A673 (cell line): ENCODE results near the gene NAIF1. TPM values are rescaled to one million over a fixed set of nuclear protein-coding genes. Genes with fewer than 3 reads are reported as not detected.

Experiments used
- BruUV-seq: library from RNA; stranded (reverse); fragments of 400-500 nt; replicated peaks from 2 replicates; lab custom pipeline; 2021; lab: Mats Ljungman, UMichigan
- CTCF ChIA-PET: fragments of 300-600 bp; sonication (Branson Sonifier 250); formaldehyde crosslinking; loops from one replicate; lab custom pipeline; 2022; ENCODE audit warnings: antibody characterized with exemption; lab: Charles Lee
- POLR2A ChIA-PET: fragments of 300-600 bp; sonication (Branson Sonifier 250); formaldehyde crosslinking; loops from one replicate; lab custom pipeline; 2022; ENCODE audit warnings: antibody characterized with exemption; ENCODE audit not compliant: low non-redundant PET; lab: Charles Lee
- DNase-seq: peaks from one replicate; pipeline ENCODE4 v3.0.0-alpha.2; 2015; ENCODE audit warnings: low spot score
- H3K27ac ChIP-seq: fragments of 200-600 bp; sonication (generic); 2 replicates; pipeline ENCODE4 v1.5.1; 2016; ENCODE audit warnings: mixed run types, low read depth, mild to moderate bottlenecking, mixed read lengths, antibody characterized with exemption, low read length; ENCODE audit not compliant: poor library complexity, severe bottlenecking
- H3K27me3 ChIP-seq: fragments of 200-600 bp; sonication (generic); replicated peaks from 2 replicates; pipeline ENCODE4 v1.6.1; 2017; ENCODE audit warnings: mixed run types, low read depth, mild to moderate bottlenecking, mixed read lengths, antibody characterized with exemption, low read length; ENCODE audit not compliant: insufficient read depth, poor library complexity
- H3K36me3 ChIP-seq: fragments of 200-600 bp; sonication (generic); 2 replicates; pipeline ENCODE4 v1.6.1; 2016; ENCODE audit warnings: mixed run types, mild to moderate bottlenecking, mixed read lengths, antibody characterized with exemption, low read length; ENCODE audit not compliant: insufficient read depth, poor library complexity, severe bottlenecking
- H3K4me1 ChIP-seq: fragments of 200-600 bp; sonication (generic); 2 replicates; pipeline ENCODE4 v1.6.1; 2017; ENCODE audit warnings: mixed run types, mild to moderate bottlenecking, mixed read lengths, antibody characterized with exemption, low read length; ENCODE audit not compliant: insufficient read depth, poor library complexity, severe bottlenecking
- H3K4me3 ChIP-seq: fragments of 200-600 bp; sonication (generic); 2 replicates; pipeline ENCODE4 v1.5.1; 2016; ENCODE audit warnings: low read depth, mixed run types, mild to moderate bottlenecking, mixed read lengths, low read length; ENCODE audit not compliant: poor library complexity, severe bottlenecking
- H3K9me3 ChIP-seq: fragments of 200-600 bp; sonication (generic); 2 replicates; pipeline ENCODE4 v1.6.1; 2016; ENCODE audit warnings: mixed run types, low read depth, mild to moderate bottlenecking, mixed read lengths, antibody characterized with exemption, low read length; ENCODE audit not compliant: poor library complexity, severe bottlenecking
- CTCF ChIP-seq: fragments of 300-800, 200-600 bp; sonication (generic); conservative IDR thresholded peaks from 2 replicates; pipeline ENCODE4 v1.5.1; 2017; ENCODE audit warnings: low read depth, mild to moderate bottlenecking, antibody characterized with exemption, low read length, moderate library complexity, mixed read lengths
- EZH2 ChIP-seq: fragments of 200-600 bp; sonication (generic); IDR thresholded peaks from 2 replicates; pipeline ENCODE4 v1.6.1; 2017; ENCODE audit warnings: borderline replicate concordance, low read depth, mild to moderate bottlenecking, mixed read lengths, antibody characterized with exemption, low read length; ENCODE audit not compliant: poor library complexity, severe bottlenecking
- intact Hi-C: fragments of 100-400 bp; cut with micrococcal nuclease; formaldehyde crosslinking; loops from one replicate; pipeline ENCODE4 v1.10.0; 2022; ENCODE audit not compliant: unreplicated experiment
- total RNA-seq: library from RNA; stranded (reverse); gene quantifications from 2 replicates; pipeline ENCODE4 v1.2.3, GENCODE V29; 2021

The NAIF1 gene
- total RNA-seq, 1 experiment from 2014 or later: 9.3 TPM

GRCh38 chr9:128070874-128071273 is 3.8 kb upstream of the NAIF1 start:
- Histone ChIP-seq H3K4me3 (no peak overlapping the region), H3K9me3 (no peaks in the 10 kb centered on the region), H3K27ac (peak overlapping the region; percentile 93), H3K4me1 (peaks cover 49% of the 10 kb centered on the region), H3K27me3 (no peaks in the 10 kb centered on the region), H3K36me3 (no peaks in the 10 kb centered on the region)
- ChIA-PET CTCF (no interaction called here), POLR2A (no interaction called here)
- intact Hi-C loops: no loop called here
- TSS peak; percentile 25 for BruUV-seq
- no peak for TF ChIP-seq EZH2
- TF ChIP-seq CTCF: no peak
- no peak for DNase-seq

GRCh38 chr9:128068386-128069205 is 1.5 kb upstream of the NAIF1 start:
- TF ChIP-seq EZH2: no peak
- no peak for TF ChIP-seq CTCF
- H3K9me3 ChIP-seq: no peaks in the 10 kb centered on the region
- peak overlapping the region; percentile 94 for H3K4me3 ChIP-seq
- intact Hi-C loops: loop anchor here (5.0 kb wide), 1 partner anchor 101 kb away; no protein-coding TSS in a partner anchor
- BruUV-seq: no TSS peak
- H3K36me3 ChIP-seq: no peaks in the 10 kb centered on the region
- H3K27ac ChIP-seq: peak overlapping the region; percentile 98
- H3K27me3 ChIP-seq: no peaks in the 10 kb centered on the region
- POLR2A ChIA-PET: interaction anchor here (0.6 to 0.7 kb wide), 2 partner anchors 9 to 511 kb away, joined by 3 to 6 read pairs; no protein-coding TSS in a partner anchor
- peak; percentile 50 for DNase-seq
- peaks cover 45% of the 10 kb centered on the region for H3K4me1 ChIP-seq
- CTCF ChIA-PET: interaction anchor here (0.6 kb wide), 1 partner anchor 361 kb away, joined by 4 read pairs; no protein-coding TSS in a partner anchor

DNA sequence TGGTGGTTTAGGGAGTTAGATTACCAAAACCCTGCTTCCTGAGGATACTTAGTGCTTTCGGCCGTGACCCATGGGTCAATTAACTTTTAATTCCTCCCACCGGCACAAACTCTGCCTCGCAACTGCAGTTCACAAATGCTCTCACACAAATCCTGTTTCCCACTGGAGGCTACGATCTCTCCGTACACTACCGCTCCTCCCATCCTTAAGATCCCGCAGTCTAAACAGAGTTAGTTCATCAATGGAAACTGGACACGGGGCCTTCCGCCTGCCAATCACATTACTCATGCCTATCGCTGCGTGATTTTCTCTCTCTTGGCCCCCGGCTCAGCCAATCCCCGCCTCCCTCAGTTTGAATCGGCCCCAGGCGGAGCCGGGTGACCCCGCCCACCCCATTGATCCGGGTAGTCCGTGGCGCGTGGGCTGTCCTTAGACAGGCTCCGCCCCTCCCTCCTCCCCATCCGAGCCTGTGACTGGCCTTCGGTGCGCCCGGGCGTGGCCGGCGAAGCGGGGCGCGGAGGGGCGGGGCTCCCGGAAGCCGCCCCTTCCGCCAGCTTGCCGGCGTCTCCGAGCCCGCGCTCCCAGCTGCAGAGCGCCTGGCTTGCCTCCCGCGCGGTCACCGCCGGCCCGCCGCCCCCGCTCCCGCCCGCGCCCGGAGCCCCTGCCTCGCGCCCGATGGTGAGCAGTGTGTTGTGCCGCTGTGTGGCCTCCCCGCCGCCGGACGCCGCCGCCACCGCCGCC is 695 bp upstream of the NAIF1 start, which contains the start of gene SLC25A25:
Gene SLC25A25, plus strand, starts transcription at position 588 of the 741 bp plus-strand sequence. Its CDS starts 88 bp downstream, at position 676.
- DNase-seq: peak; percentile 99
- BruUV-seq: no TSS peak
- ChIA-PET CTCF (interaction anchor here (0.6 to 1.0 kb wide), 3 partner anchors 10 to 362 kb away, joined by 3 to 4 read pairs (median 4); no protein-coding TSS in a partner anchor), POLR2A (interaction anchor here (0.6 kb wide), 1 partner anchor 170 kb away, joined by 10 read pairs; no protein-coding TSS in a partner anchor)
- intact Hi-C loops: loop anchor here (5.0 kb wide), 1 partner anchor 101 kb away; no protein-coding TSS in a partner anchor
- TF ChIP-seq EZH2 (no peak), CTCF (no peak)
- Histone ChIP-seq H3K27ac (peak within 1 kb of the TSS; percentile 98), H3K36me3 (no peaks in the 10 kb centered on the region), H3K4me1 (peaks cover 38% of the 10 kb centered on the region), H3K4me3 (peak within 1 kb of the TSS; percentile 94), H3K9me3 (no peaks in the 10 kb centered on the region), H3K27me3 (no peaks in the 10 kb centered on the region)
